Measurements from ENCODE around the gene SYTL3. TPM values are rescaled to one million over a fixed set of nuclear protein-coding genes. Genes with fewer than 3 reads are reported as not detected.

Gene SYTL3
- total RNA-seq, 1 donor, result 2.2 TPM

DNA sequence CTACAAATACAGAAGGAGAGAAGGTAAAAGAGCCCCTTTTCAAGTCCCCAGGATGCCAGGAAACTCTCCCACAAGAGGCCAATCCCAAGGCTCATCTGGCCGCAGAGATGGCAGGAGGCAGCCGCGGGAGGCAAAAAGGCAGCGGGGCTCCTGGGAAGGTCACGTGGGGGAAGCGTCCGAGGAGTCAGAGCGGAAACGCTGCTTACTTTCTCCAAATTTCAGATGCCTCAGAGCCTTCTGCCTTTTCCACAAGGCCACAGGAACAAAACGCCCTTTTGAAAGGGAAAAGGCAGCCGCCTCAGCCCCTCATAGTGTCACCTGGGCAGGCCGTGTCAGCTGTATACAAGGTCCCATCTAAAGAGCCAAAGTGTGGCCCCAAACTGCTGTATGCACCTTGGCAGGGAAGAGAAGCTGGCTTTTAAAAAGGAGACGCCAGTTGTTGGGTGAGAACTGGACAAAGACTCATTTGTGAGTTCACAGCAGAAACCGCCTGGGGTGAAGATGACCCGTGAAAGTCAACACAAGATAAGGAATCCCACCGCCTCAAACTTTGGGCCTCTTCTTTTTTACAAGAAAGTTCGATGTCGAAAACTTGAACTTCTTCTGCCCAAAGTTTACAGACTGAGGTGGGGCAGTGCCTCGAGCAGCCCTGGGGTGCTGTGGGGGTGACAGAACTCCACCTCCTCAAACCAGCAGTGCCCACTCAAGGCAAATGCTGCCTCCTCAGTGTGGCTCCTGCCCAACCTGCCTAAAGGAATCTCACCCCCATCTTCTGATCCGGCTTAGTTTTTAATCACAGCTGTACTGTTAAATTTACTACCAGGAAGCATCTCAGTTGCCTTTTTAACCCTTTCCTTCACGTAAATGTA, 124.0 kb downstream of the SYTL3 start:
- TF ChIP-seq CTCF (IDR thresholded peaks at IDR 0.05; ENCODE audit: extremely low read depth, low read depth, low read length), result no peak
- DNase-seq (ENCODE audit: insufficient read length, low spot score, missing footprints), result peak; percentile 47
- Histone ChIP-seq H3K27me3 (ENCODE audit: insufficient read depth, low read length) (no peaks in the 10 kb centered on the region), H3K4me1 (ENCODE audit: insufficient read depth, low read length) (no peaks in the 10 kb centered on the region), H4K20me1 (ENCODE audit: insufficient read depth, low read length) (peaks cover 14% of the 10 kb centered on the region), H3K4me3 (ENCODE audit: insufficient read depth, low read length) (no peak overlapping the region), H2AFZ (ENCODE audit: low read length) (no peak overlapping the region), H3K4me2 (ENCODE audit: insufficient read depth, low read length) (no peak overlapping the region), H3K36me3 (ENCODE audit: insufficient read depth, low read length) (peaks cover 89% of the 10 kb centered on the region), H3K79me2 (ENCODE audit: insufficient read depth, low read length) (peaks cover 24% of the 10 kb centered on the region), H3K27ac (ENCODE audit: low read depth, low read length) (no peak overlapping the region), H3K9me3 (ENCODE audit: low read depth, low read length) (no peaks in the 10 kb centered on the region)

GRCh38 chr6:158774717-158775449, 125.0 kb downstream of the SYTL3 start:
- Histone ChIP-seq H4K20me1 (ENCODE audit: insufficient read depth, low read length) (peaks cover 14% of the 10 kb centered on the region), H3K4me2 (ENCODE audit: insufficient read depth, low read length) (no peak overlapping the region), H3K9me3 (ENCODE audit: low read depth, low read length) (no peaks in the 10 kb centered on the region), H2AFZ (ENCODE audit: low read length) (no peak overlapping the region), H3K79me2 (ENCODE audit: insufficient read depth, low read length) (peaks cover 29% of the 10 kb centered on the region), H3K27ac (ENCODE audit: low read depth, low read length) (no peak overlapping the region), H3K4me1 (ENCODE audit: insufficient read depth, low read length) (no peaks in the 10 kb centered on the region), H3K4me3 (ENCODE audit: insufficient read depth, low read length) (no peak overlapping the region), H3K36me3 (ENCODE audit: insufficient read depth, low read length) (peaks cover 80% of the 10 kb centered on the region), H3K27me3 (ENCODE audit: insufficient read depth, low read length) (no peaks in the 10 kb centered on the region)
- DNase-seq (ENCODE audit: insufficient read length, low spot score, missing footprints), result no peak
- no peak for TF ChIP-seq CTCF (IDR thresholded peaks at IDR 0.05; ENCODE audit: extremely low read depth, low read depth, low read length)

DNA sequence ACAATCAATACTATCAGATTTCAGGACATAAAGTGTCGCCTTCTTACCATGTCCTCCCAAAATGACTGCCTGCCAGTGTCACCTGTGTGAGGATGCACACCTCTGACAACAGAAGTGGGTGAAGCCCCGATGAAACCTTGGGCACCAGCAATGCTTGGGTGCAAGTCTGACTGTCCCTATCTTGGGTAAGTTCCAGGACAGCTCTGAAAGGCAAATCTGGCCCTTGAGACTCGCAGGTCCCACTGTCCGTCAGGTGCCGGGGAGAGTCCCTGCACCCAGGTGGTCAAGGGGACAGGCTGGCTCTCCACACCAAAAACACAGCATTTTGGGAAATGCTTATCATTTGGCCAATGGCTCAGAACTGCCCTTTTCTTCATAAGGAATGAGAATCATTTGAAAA, 126.0 kb downstream of the SYTL3 start:
- Histone ChIP-seq H3K36me3 (ENCODE audit: insufficient read depth, low read length) (peaks cover 76% of the 10 kb centered on the region), H4K20me1 (ENCODE audit: insufficient read depth, low read length) (peaks cover 14% of the 10 kb centered on the region), H3K4me2 (ENCODE audit: insufficient read depth, low read length) (no peak overlapping the region), H3K4me1 (ENCODE audit: insufficient read depth, low read length) (no peaks in the 10 kb centered on the region), H3K9me3 (ENCODE audit: low read depth, low read length) (no peaks in the 10 kb centered on the region), H2AFZ (ENCODE audit: low read length) (no peak overlapping the region), H3K4me3 (ENCODE audit: insufficient read depth, low read length) (no peak overlapping the region), H3K79me2 (ENCODE audit: insufficient read depth, low read length) (peaks cover 29% of the 10 kb centered on the region), H3K27me3 (ENCODE audit: insufficient read depth, low read length) (no peaks in the 10 kb centered on the region), H3K27ac (ENCODE audit: low read depth, low read length) (no peak overlapping the region)
- peak; percentile 35 for DNase-seq (ENCODE audit: insufficient read length, low spot score, missing footprints)
- TF ChIP-seq CTCF (IDR thresholded peaks at IDR 0.05; ENCODE audit: extremely low read depth, low read depth, low read length), result no peak

GRCh38 chr6:158776737-158777136, 126.9 kb downstream of the SYTL3 start:
- Histone ChIP-seq H2AFZ (ENCODE audit: low read length) (no peak overlapping the region), H3K4me2 (ENCODE audit: insufficient read depth, low read length) (no peak overlapping the region)

More at GRCh38 chr6:158776737-158777136, 126.9 kb downstream of the SYTL3 start:
- Histone ChIP-seq H3K27me3 (ENCODE audit: insufficient read depth, low read length) (no peaks in the 10 kb centered on the region), H3K9me3 (ENCODE audit: low read depth, low read length) (no peaks in the 10 kb centered on the region), H3K4me1 (ENCODE audit: insufficient read depth, low read length) (no peaks in the 10 kb centered on the region), H3K27ac (ENCODE audit: low read depth, low read length) (no peak overlapping the region), H4K20me1 (ENCODE audit: insufficient read depth, low read length) (peaks cover 14% of the 10 kb centered on the region), H3K4me3 (ENCODE audit: insufficient read depth, low read length) (no peak overlapping the region), H3K79me2 (ENCODE audit: insufficient read depth, low read length) (peaks cover 34% of the 10 kb centered on the region), H3K36me3 (ENCODE audit: insufficient read depth, low read length) (peaks cover 77% of the 10 kb centered on the region)
- no peak for DNase-seq (ENCODE audit: insufficient read length, low spot score, missing footprints)
- TF ChIP-seq CTCF (IDR thresholded peaks at IDR 0.05; ENCODE audit: extremely low read depth, low read depth, low read length), result no peak
